COLO829 (cell line): Measurements from ENCODE around the gene FBXW7.

Experiments
- DNase-seq: peaks from one replicate; pipeline ENCODE4 v3.0.0; 2012; ENCODE audit warnings: low spot score

The FBXW7 gene

GRCh38 chr4:152427981-152428380 is 107.9 kb downstream of the FBXW7 start:
- no peak for DNase-seq

- DNase-seq, result no peak
These were observed 110.9 kb downstream of the FBXW7 start for GRCh38 chr4:152424977-152425376.

GRCh38 chr4:152424396-152424795 is 111.5 kb downstream of the FBXW7 start:
- DNase-seq, result no peak

- no peak for DNase-seq
These were observed 113.0 kb downstream of the FBXW7 start for GRCh38 chr4:152422817-152423320.

GRCh38 chr4:152421576-152421975 is 114.3 kb downstream of the FBXW7 start:
- no peak for DNase-seq

GRCh38 chr4:152419809-152420208 is 116.1 kb downstream of the FBXW7 start:
- no peak for DNase-seq

- no peak for DNase-seq
These were observed 118.2 kb downstream of the FBXW7 start for GRCh38 chr4:152417673-152418072.

- no peak for DNase-seq
These were observed 119.9 kb downstream of the FBXW7 start for GRCh38 chr4:152415980-152416379.

- peak; percentile 62 for DNase-seq
These were observed 127.2 kb downstream of the FBXW7 start for GRCh38 chr4:152408514-152409327.

GRCh38 chr4:152401424-152401823 is 134.5 kb downstream of the FBXW7 start:
- no peak for DNase-seq

GRCh38 chr4:152399246-152399645 is 136.6 kb downstream of the FBXW7 start:
- no peak for DNase-seq

- peak; percentile 35 for DNase-seq
These were observed 137.8 kb downstream of the FBXW7 start for GRCh38 chr4:152398060-152398459.

GRCh38 chr4:152394791-152395190 is 141.1 kb downstream of the FBXW7 start:
- no peak for DNase-seq

- no peak for DNase-seq
These were observed 143.8 kb downstream of the FBXW7 start for GRCh38 chr4:152392079-152392478.

- DNase-seq, result no peak
These were observed 145.7 kb downstream of the FBXW7 start for GRCh38 chr4:152390216-152390615.

- no peak for DNase-seq
These were observed 146.5 kb downstream of the FBXW7 start for GRCh38 chr4:152389359-152389758.

GRCh38 chr4:152385551-152385950 is 150.3 kb downstream of the FBXW7 start:
- no peak for DNase-seq

GRCh38 chr4:152382057-152382785 is 153.7 kb downstream of the FBXW7 start:
- no peak for DNase-seq

- no peak for DNase-seq
These were observed 155.0 kb downstream of the FBXW7 start for GRCh38 chr4:152380919-152381318.

GRCh38 chr4:152380185-152380584 is 155.7 kb downstream of the FBXW7 start:
- DNase-seq, result no peak

- DNase-seq, result no peak
These were observed 161.1 kb downstream of the FBXW7 start for GRCh38 chr4:152374606-152375285.

- DNase-seq, result no peak
These were observed 161.7 kb downstream of the FBXW7 start for GRCh38 chr4:152374153-152374552.

GRCh38 chr4:152372444-152372843 is 163.4 kb downstream of the FBXW7 start:
- DNase-seq, result no peak
